ENCODE measurements around the gene SYNM.
"Not testable (repeated sequence)": the region's sequence is repeated elsewhere in the genome, so short reads cannot be mapped to it uniquely, and the experiment has no call there.

The SYNM gene

GRCh38 chr15:99104788-99105513 lies at the start of gene SYNM:
Gene SYNM, plus strand, starts transcription at chr15:99105080. Its CDS starts 120 bp downstream, at chr15:99105200.
- peak; percentile 53 for DNase-seq

GRCh38 chr15:99055555-99056134 lies 49.2 kb upstream of the SYNM start:
- DNase-seq = no peak

- DNase-seq = no peak
Observed at GRCh38 chr15:99057020-99057419, 47.9 kb upstream of the SYNM start.

GRCh38 chr15:99057697-99058420 lies 47.0 kb upstream of the SYNM start:
- peak; percentile 51 for DNase-seq

- no peak for DNase-seq
Observed at GRCh38 chr15:99058421-99058870, 46.4 kb upstream of the SYNM start.

GRCh38 chr15:99059010-99059981 lies 45.6 kb upstream of the SYNM start:
- DNase-seq = peak; percentile 46

- DNase-seq = not testable (repeated sequence)
Observed at GRCh38 chr15:99060186-99060585, 44.7 kb upstream of the SYNM start.

GRCh38 chr15:99062226-99062625 lies 42.7 kb upstream of the SYNM start:
- no peak for DNase-seq

- no peak for DNase-seq
Observed at GRCh38 chr15:99068186-99068585, 36.7 kb upstream of the SYNM start.

- DNase-seq = no peak
Observed at GRCh38 chr15:99070208-99070607, 34.7 kb upstream of the SYNM start.

- DNase-seq = no peak
Observed at GRCh38 chr15:99071091-99071680, 33.7 kb upstream of the SYNM start.

GRCh38 chr15:99073008-99073717 lies 31.7 kb upstream of the SYNM start:
- DNase-seq = no peak

GRCh38 chr15:99074446-99074845 lies 30.4 kb upstream of the SYNM start:
- no peak for DNase-seq

GRCh38 chr15:99075059-99075652 lies 29.7 kb upstream of the SYNM start:
- not testable (repeated sequence) for DNase-seq

GRCh38 chr15:99076109-99076508 lies 28.8 kb upstream of the SYNM start:
- DNase-seq = no peak

GRCh38 chr15:99076555-99077308 lies 28.1 kb upstream of the SYNM start:
- peak; percentile 71 for DNase-seq

GRCh38 chr15:99082798-99083197 lies 22.1 kb upstream of the SYNM start:
- DNase-seq = no peak

- no peak for DNase-seq
Observed at GRCh38 chr15:99084965-99085364, 19.9 kb upstream of the SYNM start.

GRCh38 chr15:99085413-99086326 lies 19.2 kb upstream of the SYNM start:
- no peak for DNase-seq

Data from GDM1 (cell line).